ENCODE data around the gene GABBR2. TPM values are rescaled to one million over a fixed set of nuclear protein-coding genes. Genes with fewer than 3 reads are reported as not detected.

GABBR2 gene
- total and polyA plus RNA-seq, 8 donors, result 0.41 to 2.3 (median 0.79) TPM

DNA sequence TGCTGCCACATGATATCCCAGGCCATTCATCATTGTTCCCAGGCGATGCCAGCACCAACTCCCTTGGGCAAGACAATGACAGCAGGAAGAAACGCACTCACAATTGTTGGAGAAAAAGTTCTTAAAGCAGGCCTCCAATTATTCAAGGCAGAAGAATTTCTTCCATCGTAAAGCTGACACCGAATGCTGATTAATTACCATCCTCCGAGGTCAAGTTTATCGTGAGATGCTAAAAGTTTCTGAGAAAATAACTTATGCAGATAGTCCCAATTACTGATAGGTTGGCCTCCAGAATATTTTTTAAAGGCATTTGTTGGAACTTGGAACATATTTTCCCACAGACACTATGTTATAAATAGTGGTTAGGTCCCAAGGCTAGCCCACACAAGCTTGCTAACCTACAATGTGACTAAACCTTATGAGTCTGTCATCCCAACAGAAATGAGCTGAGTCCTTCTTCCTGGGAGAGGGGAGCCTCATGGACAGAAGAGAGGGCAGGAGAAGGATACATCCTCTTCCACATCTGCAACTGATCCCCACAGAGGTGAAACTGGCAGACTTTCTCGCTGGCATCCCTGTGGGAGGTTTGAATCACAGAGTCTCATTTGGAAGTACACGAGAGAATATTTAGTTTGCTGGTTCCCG lies 250.9 kb downstream of the GABBR2 start:
- H3K36me3 ChIP-seq, result no peaks in the 10 kb centered on the region
- intact Hi-C loops (cut with DNase I), result no loop called here
- H3K4me1 ChIP-seq, result no peaks in the 10 kb centered on the region
- DNase-seq (no peak), ATAC-seq (no peak)
- no peak overlapping the region for H3K27ac ChIP-seq
- TF ChIP-seq, protein P1, sequence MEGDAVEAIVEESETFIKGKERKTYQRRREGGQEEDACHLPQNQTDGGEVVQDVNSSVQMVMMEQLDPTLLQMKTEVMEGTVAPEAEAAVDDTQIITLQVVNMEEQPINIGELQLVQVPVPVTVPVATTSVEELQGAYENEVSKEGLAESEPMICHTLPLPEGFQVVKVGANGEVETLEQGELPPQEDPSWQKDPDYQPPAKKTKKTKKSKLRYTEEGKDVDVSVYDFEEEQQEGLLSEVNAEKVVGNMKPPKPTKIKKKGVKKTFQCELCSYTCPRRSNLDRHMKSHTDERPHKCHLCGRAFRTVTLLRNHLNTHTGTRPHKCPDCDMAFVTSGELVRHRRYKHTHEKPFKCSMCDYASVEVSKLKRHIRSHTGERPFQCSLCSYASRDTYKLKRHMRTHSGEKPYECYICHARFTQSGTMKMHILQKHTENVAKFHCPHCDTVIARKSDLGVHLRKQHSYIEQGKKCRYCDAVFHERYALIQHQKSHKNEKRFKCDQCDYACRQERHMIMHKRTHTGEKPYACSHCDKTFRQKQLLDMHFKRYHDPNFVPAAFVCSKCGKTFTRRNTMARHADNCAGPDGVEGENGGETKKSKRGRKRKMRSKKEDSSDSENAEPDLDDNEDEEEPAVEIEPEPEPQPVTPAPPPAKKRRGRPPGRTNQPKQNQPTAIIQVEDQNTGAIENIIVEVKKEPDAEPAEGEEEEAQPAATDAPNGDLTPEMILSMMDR (IDR thresholded peaks at IDR 0.05), result no peak
- H3K9me3 ChIP-seq, result peaks cover 0 to 39% of the 10 kb centered on the region in 2 donors
- no peak overlapping the region for H3K4me3 ChIP-seq
- peaks cover 0 to 7% of the 10 kb centered on the region in 2 donors for H3K27me3 ChIP-seq

DNA sequence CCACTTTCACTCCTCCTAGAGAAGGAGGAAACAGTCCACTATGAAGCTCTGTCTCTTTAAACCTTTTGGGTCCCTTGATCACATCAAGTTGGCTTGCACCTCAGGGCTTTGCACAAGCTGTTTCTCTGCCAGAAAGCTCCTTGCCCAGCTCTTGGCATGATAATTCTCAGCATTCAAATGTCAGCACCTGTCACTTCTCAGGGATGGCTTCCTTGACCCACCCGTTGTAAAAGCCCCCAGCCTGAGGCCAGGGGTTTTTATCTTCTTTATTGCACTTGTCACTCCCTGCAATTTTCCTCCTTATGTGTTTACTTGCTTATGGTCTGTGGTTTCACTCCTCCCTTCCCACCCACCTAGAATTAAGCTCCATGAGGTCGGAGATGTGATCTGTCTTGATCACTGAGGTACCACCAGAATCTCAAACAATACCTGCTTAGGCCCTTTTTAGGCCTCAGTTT lies 252.6 kb downstream of the GABBR2 start:
- Histone ChIP-seq H3K4me3 (no peak overlapping the region), H3K27ac (no peak overlapping the region), H3K9me3 (peaks cover 0 to 26% of the 10 kb centered on the region in 2 donors), H3K36me3 (no peaks in the 10 kb centered on the region), H3K27me3 (peaks cover 0 to 7% of the 10 kb centered on the region in 2 donors), H3K4me1 (no peaks in the 10 kb centered on the region)
- intact Hi-C loops (cut with DNase I), result no loop called here
- DNase-seq (no peak), ATAC-seq (no peak)
- TF ChIP-seq, protein P1 (IDR thresholded peaks at IDR 0.05), result no peak

DNA sequence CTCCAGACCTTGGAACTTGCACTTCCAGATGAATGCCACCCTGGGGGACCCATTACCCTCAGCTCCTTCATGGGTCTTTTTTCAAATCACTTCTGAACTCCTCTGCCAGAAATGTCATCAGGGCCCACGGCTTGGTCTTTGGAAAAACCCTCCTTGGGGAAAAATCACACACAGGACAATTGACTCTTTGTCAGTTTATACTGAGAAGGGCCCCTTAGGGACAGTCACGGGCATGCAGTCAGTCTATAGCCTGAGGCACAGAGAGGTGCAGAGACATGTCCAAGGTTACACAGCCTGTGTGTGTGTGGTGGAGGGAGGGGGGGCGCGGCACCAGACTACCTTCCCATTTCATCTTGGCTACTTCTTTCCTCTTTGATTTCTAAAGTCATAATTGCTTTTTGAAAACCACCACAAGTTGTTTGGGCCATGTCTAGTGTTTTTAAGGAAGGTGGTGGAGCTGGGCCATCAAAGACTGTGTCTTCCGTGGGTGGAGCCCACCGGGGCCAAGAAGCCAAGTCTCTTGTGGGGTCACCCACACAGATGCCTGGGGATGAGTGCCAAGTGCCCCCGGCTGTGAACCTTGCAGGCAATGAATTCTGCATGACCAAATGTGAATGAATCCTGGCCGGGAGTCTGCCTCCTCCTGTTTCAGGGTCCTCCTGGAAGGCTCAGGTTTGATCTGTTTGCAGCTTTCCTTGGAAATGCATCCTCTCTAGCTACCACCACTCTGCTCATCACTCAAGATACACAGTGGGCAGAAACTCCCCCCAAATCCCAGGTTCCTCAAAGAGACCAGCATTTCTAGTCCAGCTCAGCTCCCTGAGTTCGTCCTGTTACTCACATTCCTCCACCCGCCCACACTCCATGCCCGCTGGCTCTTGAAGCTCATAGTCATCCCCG lies 253.2 kb downstream of the GABBR2 start:
- Histone ChIP-seq H3K4me1 (no peaks in the 10 kb centered on the region), H3K36me3 (no peaks in the 10 kb centered on the region), H3K27ac (no peak overlapping the region), H3K4me3 (no peak overlapping the region), H3K9me3 (peaks cover 0 to 19% of the 10 kb centered on the region in 2 donors), H3K27me3 (peaks cover 0 to 7% of the 10 kb centered on the region in 2 donors)
- TF ChIP-seq, protein P1 (IDR thresholded peaks at IDR 0.05), result no peak
- DNase-seq (peak in 1 of 4 donors; percentile 38), ATAC-seq (peak; percentile 87)
- intact Hi-C loops (cut with DNase I), result no loop called here

DNA sequence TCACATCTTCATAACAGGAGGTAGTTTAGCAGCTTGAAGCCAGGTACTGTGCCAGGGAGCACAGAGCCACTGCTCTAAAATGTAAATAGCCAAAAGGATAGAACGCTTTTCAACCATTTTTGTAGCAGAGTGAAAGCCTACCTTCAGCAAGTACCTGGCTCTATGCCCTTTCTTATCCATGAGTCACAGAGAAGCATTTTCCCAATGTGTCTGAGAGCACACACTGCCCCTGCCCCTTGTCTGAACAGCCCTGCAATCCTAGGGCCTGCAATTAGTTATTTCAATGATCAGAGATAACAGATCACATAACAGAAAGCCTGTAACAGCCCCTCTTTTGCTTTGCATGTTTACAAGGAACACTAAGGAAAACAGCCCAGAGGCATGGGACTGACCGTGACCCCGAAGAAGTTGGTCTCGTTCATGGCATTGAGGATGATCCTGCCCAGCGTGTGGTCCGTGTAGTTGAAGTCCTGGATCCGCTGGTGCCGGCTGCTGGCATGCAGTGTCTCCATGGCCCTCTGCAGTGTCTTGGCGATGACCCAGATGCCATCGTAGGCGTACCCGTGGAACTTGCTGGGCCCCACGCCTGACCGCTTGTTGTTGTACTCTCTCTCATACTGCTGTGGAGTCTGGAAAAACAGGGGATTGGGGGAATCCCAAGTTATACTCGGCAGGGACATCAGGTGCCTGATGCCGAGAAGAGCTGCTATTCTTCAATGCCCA lies 255.0 kb downstream of the GABBR2 start:
- Histone ChIP-seq H3K4me1 (no peaks in the 10 kb centered on the region), H3K9me3 (peaks cover 0 to 2% of the 10 kb centered on the region in 2 donors), H3K27me3 (peaks cover 0 to 7% of the 10 kb centered on the region in 2 donors), H3K36me3 (no peaks in the 10 kb centered on the region), H3K4me3 (no peak overlapping the region), H3K27ac (no peak overlapping the region)
- DNase-seq, result no peak
- intact Hi-C loops (cut with DNase I), result no loop called here
- peak; percentile 52 for ATAC-seq
- TF ChIP-seq, protein P1 (IDR thresholded peaks at IDR 0.05), result no peak

Data from left lung (tissue), 10 donors.